HG03432 (cell line): Measurements from ENCODE around the gene SSC4D.

ENCODE experiments used
- ATAC-seq: cut with Tn5 transposase; IDR thresholded peaks from one replicate; pipeline ENCODE4 v1.9.1; 2021; ENCODE audit warnings: mild to moderate bottlenecking, moderate library complexity; ENCODE audit not compliant: unreplicated experiment

SSC4D gene

GRCh38 chr7:76356115-76356514, 53.4 kb downstream of the SSC4D start:
- ATAC-seq, result no peak

GRCh38 chr7:76354981-76355730, 54.3 kb downstream of the SSC4D start:
- ATAC-seq, result no peak

GRCh38 chr7:76354516-76354915, 55.0 kb downstream of the SSC4D start:
- no peak for ATAC-seq

- no peak for ATAC-seq
Measured at GRCh38 chr7:76353744-76354143, 55.8 kb downstream of the SSC4D start.

GRCh38 chr7:76352193-76352592, 57.3 kb downstream of the SSC4D start:
- no peak for ATAC-seq

GRCh38 chr7:76351372-76351771, 58.1 kb downstream of the SSC4D start:
- no peak for ATAC-seq

GRCh38 chr7:76349313-76349885, 60.1 kb downstream of the SSC4D start:
- ATAC-seq, result no peak

- ATAC-seq, result no peak
Measured at GRCh38 chr7:76347710-76348109, 61.8 kb downstream of the SSC4D start.

GRCh38 chr7:76346778-76347177, 62.7 kb downstream of the SSC4D start:
- no peak for ATAC-seq

- no peak for ATAC-seq
Measured at GRCh38 chr7:76346097-76346496, 63.4 kb downstream of the SSC4D start.

- ATAC-seq, result no peak
Measured at GRCh38 chr7:76343931-76344321, 65.6 kb downstream of the SSC4D start.

GRCh38 chr7:76343294-76343930, 66.1 kb downstream of the SSC4D start:
- no peak for ATAC-seq

GRCh38 chr7:76342222-76342621, 67.3 kb downstream of the SSC4D start:
- no peak for ATAC-seq

GRCh38 chr7:76340617-76341131, 68.8 kb downstream of the SSC4D start:
- no peak for ATAC-seq
